ENCODE data around the gene EMX1.

DNA sequence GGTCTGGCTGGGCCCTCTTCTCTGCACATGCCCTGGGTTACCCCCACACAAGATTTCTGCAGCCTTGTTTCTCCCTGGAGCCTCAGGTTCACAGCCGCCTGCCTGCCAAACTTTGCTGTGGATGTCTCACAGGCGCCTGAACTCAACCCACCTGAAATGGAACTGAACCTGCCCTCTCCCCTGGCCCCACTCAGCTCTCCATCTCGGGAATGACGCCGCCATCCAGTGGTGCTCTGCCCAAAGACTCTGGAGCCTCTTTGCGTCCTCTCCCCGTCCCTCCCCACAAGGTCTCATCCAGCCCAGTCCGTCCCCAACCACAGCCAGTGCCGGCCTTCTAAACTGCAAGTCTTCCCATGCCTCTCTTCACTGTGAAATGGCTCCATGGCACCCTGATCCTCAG lies 29.1 kb downstream of the EMX1 start:
- no peak for TF ChIP-seq POLR2AphosphoS5 (IDR thresholded peaks at IDR 0.05)
- TF ChIP-seq, protein P1, sequence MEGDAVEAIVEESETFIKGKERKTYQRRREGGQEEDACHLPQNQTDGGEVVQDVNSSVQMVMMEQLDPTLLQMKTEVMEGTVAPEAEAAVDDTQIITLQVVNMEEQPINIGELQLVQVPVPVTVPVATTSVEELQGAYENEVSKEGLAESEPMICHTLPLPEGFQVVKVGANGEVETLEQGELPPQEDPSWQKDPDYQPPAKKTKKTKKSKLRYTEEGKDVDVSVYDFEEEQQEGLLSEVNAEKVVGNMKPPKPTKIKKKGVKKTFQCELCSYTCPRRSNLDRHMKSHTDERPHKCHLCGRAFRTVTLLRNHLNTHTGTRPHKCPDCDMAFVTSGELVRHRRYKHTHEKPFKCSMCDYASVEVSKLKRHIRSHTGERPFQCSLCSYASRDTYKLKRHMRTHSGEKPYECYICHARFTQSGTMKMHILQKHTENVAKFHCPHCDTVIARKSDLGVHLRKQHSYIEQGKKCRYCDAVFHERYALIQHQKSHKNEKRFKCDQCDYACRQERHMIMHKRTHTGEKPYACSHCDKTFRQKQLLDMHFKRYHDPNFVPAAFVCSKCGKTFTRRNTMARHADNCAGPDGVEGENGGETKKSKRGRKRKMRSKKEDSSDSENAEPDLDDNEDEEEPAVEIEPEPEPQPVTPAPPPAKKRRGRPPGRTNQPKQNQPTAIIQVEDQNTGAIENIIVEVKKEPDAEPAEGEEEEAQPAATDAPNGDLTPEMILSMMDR (IDR thresholded peaks at IDR 0.05) = no peak
- TF ChIP-seq POLR2A (IDR thresholded peaks at IDR 0.05; ENCODE audit: low read depth) = no peak
- TF ChIP-seq EP300 (IDR thresholded peaks at IDR 0.05) = no peak

Measured in esophagus muscularis mucosa (tissue), 4 donors.